ENCODE results near the gene OLFML1. TPM values are rescaled to one million over a fixed set of nuclear protein-coding genes. Genes with fewer than 3 reads are reported as not detected.
A peak's percentile ranks its signal among the peaks of the same experiment; 100 is the strongest.

The OLFML1 gene
- not detected for total RNA-seq
- polyA plus RNA-seq = not detected

GRCh38 chr11:7485186-7486097 lies at the start of gene OLFML1:
Gene OLFML1 (plus strand): TSS chr11:7485506. CDS start chr11:7485876, 370 bp downstream.
- Mint-ChIP-seq H3K27me3 (peaks cover 0 to 4% of the 10 kb centered on the region in 2 donors), H3K4me3 (no peak within 1 kb of the TSS), H3K36me3 (no peaks in the 10 kb centered on the region), H3K4me1 (no peaks in the 10 kb centered on the region), H3K27ac (no peak within 1 kb of the TSS), H3K9me3 (no peaks in the 10 kb centered on the region)
- H3K4me1 ChIP-seq (ENCODE audit: insufficient read depth, low read length) = no peaks in the 10 kb centered on the region
- no peaks in the 10 kb centered on the region for H3K27me3 ChIP-seq (ENCODE audit: insufficient read depth, low read length)
- DNase-seq = no peak
- no peak within 1 kb of the TSS for H3K4me3 ChIP-seq (ENCODE audit: low read length in 2 of 2)
- H3K9me3 ChIP-seq (ENCODE audit: control insufficient read depth in 1 of 2, low read length in 2 of 2) = no peaks in the 10 kb centered on the region
- ChIA-PET POLR2A (ENCODE audit: partially characterized antibody) (no interaction called here), CTCF (ENCODE audit: partially characterized antibody) (interaction anchor here (1.1 kb wide), 1 partner anchor 39 kb away, joined by 3 read pairs; no protein-coding TSS in a partner anchor)
- H3K36me3 ChIP-seq (ENCODE audit: insufficient read depth, low read length) = no peaks in the 10 kb centered on the region
- no peak within 1 kb of the TSS for H3K27ac ChIP-seq (ENCODE audit: low read depth, low read length)
- intact Hi-C loops (cut with micrococcal nuclease) = no loop called here

- H3K4me3 ChIP-seq (ENCODE audit: low read length in 2 of 2) = no peak overlapping the region
Measured at GRCh38 chr11:7436146-7436545, 49.2 kb upstream of the OLFML1 start.

GRCh38 chr11:7436657-7437056 lies 48.6 kb upstream of the OLFML1 start:
- Mint-ChIP-seq H3K4me1 (peaks cover 12 to 24% (median 17%) of the 10 kb centered on the region in 4 donors), H3K36me3 (no peaks in the 10 kb centered on the region), H3K27ac (peak overlapping the region; percentile 45 to 95 (median 89)), H3K27me3 (no peaks in the 10 kb centered on the region), H3K4me3 (peak overlapping the region; percentile 1 to 83 (median 78)), H3K9me3 (no peaks in the 10 kb centered on the region)
- intact Hi-C loops (cut with micrococcal nuclease) = no loop called here
- CTCF ChIA-PET (ENCODE audit: partially characterized antibody) = interaction anchor here (1.2 to 1.7 kb wide), 6 partner anchors 8 to 339 kb away, joined by 3 to 9 read pairs (median 4); partner anchors contain the start of gene PPFIBP2
- Histone ChIP-seq H3K27me3 (ENCODE audit: insufficient read depth, low read length) (no peaks in the 10 kb centered on the region), H3K4me1 (ENCODE audit: insufficient read depth, low read length) (peaks cover 15% of the 10 kb centered on the region), H3K4me3 (ENCODE audit: low read length in 2 of 2) (no peak overlapping the region), H3K9me3 (ENCODE audit: control insufficient read depth in 1 of 2, low read length in 2 of 2) (no peaks in the 10 kb centered on the region), H3K36me3 (ENCODE audit: insufficient read depth, low read length) (no peaks in the 10 kb centered on the region), H3K27ac (ENCODE audit: low read depth, low read length) (no peak overlapping the region)
- peak in 4 of 5 donors; percentile 17 to 41 (median 27) for DNase-seq
- POLR2A ChIA-PET (ENCODE audit: partially characterized antibody) = interaction anchor here (1.3 kb wide), 1 partner anchor 78 kb away, joined by 4 read pairs; the partner anchor contains the start of gene PPFIBP2

More at GRCh38 chr11:7436146-7436545, 49.2 kb upstream of the OLFML1 start:
- H3K4me1 Mint-ChIP-seq = peaks cover 12 to 24% (median 17%) of the 10 kb centered on the region in 4 donors
- H3K27me3 Mint-ChIP-seq = no peaks in the 10 kb centered on the region
- ChIA-PET CTCF (ENCODE audit: partially characterized antibody) (interaction anchor here (1.2 to 1.7 kb wide), 7 partner anchors 9 to 623 kb away, joined by 3 to 9 read pairs (median 4); partner anchors contain the start of gene PPFIBP2), POLR2A (ENCODE audit: partially characterized antibody) (interaction anchor here (0.6 to 1.3 kb wide), 3 partner anchors 78 to 723 kb away, joined by 3 to 4 read pairs (median 3); partner anchors contain the start of gene PPFIBP2)
- H3K27ac Mint-ChIP-seq = peak overlapping the region in 6 of 7 donors; percentile 45 to 94 (median 87)
- no peak for DNase-seq
- intact Hi-C loops (cut with micrococcal nuclease) = no loop called here
- Histone ChIP-seq H3K36me3 (ENCODE audit: insufficient read depth, low read length) (no peaks in the 10 kb centered on the region), H3K27ac (ENCODE audit: low read depth, low read length) (no peak overlapping the region), H3K9me3 (ENCODE audit: control insufficient read depth in 1 of 2, low read length in 2 of 2) (no peaks in the 10 kb centered on the region), H3K4me1 (ENCODE audit: insufficient read depth, low read length) (peaks cover 15% of the 10 kb centered on the region), H3K27me3 (ENCODE audit: insufficient read depth, low read length) (no peaks in the 10 kb centered on the region)
- H3K4me3 Mint-ChIP-seq = peak overlapping the region in 6 of 8 donors; percentile 70 to 83 (median 82)
- peaks cover 0 to 2% (median 0%) of the 10 kb centered on the region in 8 donors for H3K9me3 Mint-ChIP-seq
- no peaks in the 10 kb centered on the region for H3K36me3 Mint-ChIP-seq

GRCh38 chr11:7437696-7438095 lies 47.6 kb upstream of the OLFML1 start:
- Histone ChIP-seq H3K27ac (ENCODE audit: low read depth, low read length) (no peak overlapping the region), H3K9me3 (ENCODE audit: control insufficient read depth in 1 of 2, low read length in 2 of 2) (no peaks in the 10 kb centered on the region), H3K4me3 (ENCODE audit: low read length in 2 of 2) (no peak overlapping the region), H3K4me1 (ENCODE audit: insufficient read depth, low read length) (peaks cover 15% of the 10 kb centered on the region), H3K36me3 (ENCODE audit: insufficient read depth, low read length) (no peaks in the 10 kb centered on the region), H3K27me3 (ENCODE audit: insufficient read depth, low read length) (no peaks in the 10 kb centered on the region)
- Mint-ChIP-seq H3K27me3 (no peaks in the 10 kb centered on the region), H3K9me3 (no peaks in the 10 kb centered on the region), H3K36me3 (no peaks in the 10 kb centered on the region), H3K4me3 (no peak overlapping the region), H3K4me1 (peaks cover 12 to 24% (median 17%) of the 10 kb centered on the region in 4 donors), H3K27ac (peak overlapping the region in 3 of 7 donors; percentile 19 to 29 (median 25))
- POLR2A ChIA-PET (ENCODE audit: partially characterized antibody) = no interaction called here
- intact Hi-C loops (cut with micrococcal nuclease) = no loop called here
- CTCF ChIA-PET (ENCODE audit: partially characterized antibody) = interaction anchor here (0.7 to 1.7 kb wide), 2 partner anchors 85 to 248 kb away, joined by 3 to 9 read pairs; no protein-coding TSS in a partner anchor
- DNase-seq = no peak

GRCh38 chr11:7439746-7440320 lies 45.5 kb upstream of the OLFML1 start:
- H3K4me3 Mint-ChIP-seq = no peak overlapping the region
- no peaks in the 10 kb centered on the region for H3K27me3 Mint-ChIP-seq
- no peaks in the 10 kb centered on the region for H3K36me3 Mint-ChIP-seq
- POLR2A ChIA-PET (ENCODE audit: partially characterized antibody) = no interaction called here
- DNase-seq = no peak
- H3K27ac Mint-ChIP-seq = no peak overlapping the region
- H3K4me1 ChIP-seq (ENCODE audit: insufficient read depth, low read length) = peaks cover 15% of the 10 kb centered on the region
- no peaks in the 10 kb centered on the region for H3K36me3 ChIP-seq (ENCODE audit: insufficient read depth, low read length)
- CTCF ChIA-PET (ENCODE audit: partially characterized antibody) = interaction anchor here (3.0 to 7.2 kb wide), 6 partner anchors 11 to 628 kb away, joined by 13 to 71 read pairs (median 24); no protein-coding TSS in a partner anchor
- intact Hi-C loops (cut with micrococcal nuclease) = no loop called here
- peaks cover 12 to 24% (median 16%) of the 10 kb centered on the region in 4 donors for H3K4me1 Mint-ChIP-seq
- no peaks in the 10 kb centered on the region for H3K9me3 Mint-ChIP-seq
- no peak overlapping the region for H3K4me3 ChIP-seq (ENCODE audit: low read length in 2 of 2)
- no peak overlapping the region for H3K27ac ChIP-seq (ENCODE audit: low read depth, low read length)
- no peaks in the 10 kb centered on the region for H3K27me3 ChIP-seq (ENCODE audit: insufficient read depth, low read length)
- H3K9me3 ChIP-seq (ENCODE audit: control insufficient read depth in 1 of 2, low read length in 2 of 2) = no peaks in the 10 kb centered on the region

- H3K36me3 Mint-ChIP-seq = no peaks in the 10 kb centered on the region
- H3K4me1 Mint-ChIP-seq = peaks cover 0 to 2% (median 0%) of the 10 kb centered on the region in 4 donors
- peak; percentile 55 to 61 (median 59) for DNase-seq
- POLR2A ChIA-PET (ENCODE audit: partially characterized antibody) = interaction anchor here (1.4 kb wide), 1 partner anchor 18 kb away, joined by 3 read pairs; no protein-coding TSS in a partner anchor
- CTCF ChIA-PET (ENCODE audit: partially characterized antibody) = interaction anchor here (0.8 to 7.2 kb wide), 21 partner anchors 8 to 631 kb away, joined by 3 to 71 read pairs (median 5); no protein-coding TSS in a partner anchor
- Histone ChIP-seq H3K9me3 (ENCODE audit: control insufficient read depth in 1 of 2, low read length in 2 of 2) (no peaks in the 10 kb centered on the region), H3K27me3 (ENCODE audit: insufficient read depth, low read length) (no peaks in the 10 kb centered on the region), H3K36me3 (ENCODE audit: insufficient read depth, low read length) (no peaks in the 10 kb centered on the region), H3K4me1 (ENCODE audit: insufficient read depth, low read length) (no peaks in the 10 kb centered on the region), H3K27ac (ENCODE audit: low read depth, low read length) (no peak overlapping the region), H3K4me3 (ENCODE audit: low read length in 2 of 2) (no peak overlapping the region)
- H3K4me3 Mint-ChIP-seq = no peak overlapping the region
- H3K9me3 Mint-ChIP-seq = no peaks in the 10 kb centered on the region
- peaks cover 2 to 5% of the 10 kb centered on the region in 2 donors for H3K27me3 Mint-ChIP-seq
- H3K27ac Mint-ChIP-seq = no peak overlapping the region
- intact Hi-C loops (cut with micrococcal nuclease) = loop anchor here (1.0 kb wide), 4 partner anchors 223 to 630 kb away; no protein-coding TSS in a partner anchor
Measured at GRCh38 chr11:7442588-7443215, 42.6 kb upstream of the OLFML1 start.
